Large intestine (tissue), 3 donors: Measurements from ENCODE around the gene NEURL1. TPM values are rescaled to one million over a fixed set of nuclear protein-coding genes. Genes with fewer than 3 reads are reported as not detected.

Experiments
- DNase-seq, 2 donors: peaks; one replicate each; pipeline versions ENCODE4 v3.0.0 to v3.0.0-alpha.2; 2013
- H3K27ac ChIP-seq: one replicate; pipeline ENCODE4 v1.5.1; 2013; ENCODE audit warnings: low read length
- H3K27me3 ChIP-seq: 2 replicates; pipeline ENCODE4 v1.6.1; 2013; ENCODE audit warnings: low read length; ENCODE audit not compliant: control insufficient read depth, insufficient read depth
- H3K36me3 ChIP-seq: 2 replicates; pipeline ENCODE4 v1.6.1; 2013; ENCODE audit warnings: low read length; ENCODE audit not compliant: control insufficient read depth, insufficient read depth
- H3K4me1 ChIP-seq: one replicate; pipeline ENCODE4 v1.6.1; 2013; ENCODE audit warnings: low read length; ENCODE audit not compliant: control insufficient read depth, insufficient read depth
- H3K4me3 ChIP-seq: one replicate; pipeline ENCODE4 v1.5.1; 2013; ENCODE audit warnings: low read length
- H3K9me3 ChIP-seq: one replicate; pipeline ENCODE4 v1.6.1; 2013; ENCODE audit warnings: mild to moderate bottlenecking, low read depth, low read length, moderate library complexity; ENCODE audit not compliant: control insufficient read depth
- WGBS: methylation state at CpG from one replicate; pipeline ENCODE4 v1.1.5; 2013; ENCODE audit warnings: low lambda C conversion rate; ENCODE audit not compliant: insufficient coverage; 5-methylcytosine and 5-hydroxymethylcytosine counted together
- polyA plus RNA-seq: library from polyadenylated mRNA; unstranded; fragments of 120-200 nt; gene quantifications from one replicate; pipeline ENCODE4 v1.2.1, GENCODE V29; 2013

NEURL1 gene
- polyA plus RNA-seq, 1 donor: 34.9 TPM

GRCh38 chr10:103540722-103541121 is 47.2 kb downstream of the NEURL1 start:
- peaks cover 20% of the 10 kb centered on the region for H3K4me1 ChIP-seq
- no peaks in the 10 kb centered on the region for H3K27me3 ChIP-seq
- no peaks in the 10 kb centered on the region for H3K36me3 ChIP-seq
- no peak for DNase-seq
- H3K4me3 ChIP-seq: no peak overlapping the region
- H3K9me3 ChIP-seq: no peaks in the 10 kb centered on the region
- WGBS: no CpG with 5 or more reads among the region's 4 CpGs
- H3K27ac ChIP-seq: no peak overlapping the region

- H3K4me3 ChIP-seq: no peak overlapping the region
- no peak overlapping the region for H3K27ac ChIP-seq
- H3K4me1 ChIP-seq: peaks cover 27% of the 10 kb centered on the region
- no peaks in the 10 kb centered on the region for H3K36me3 ChIP-seq
- WGBS: no CpG with 5 or more reads among the region's 3 CpGs
- no peaks in the 10 kb centered on the region for H3K9me3 ChIP-seq
- DNase-seq: no peak
- no peaks in the 10 kb centered on the region for H3K27me3 ChIP-seq
These were observed 48.1 kb downstream of the NEURL1 start for GRCh38 chr10:103541616-103542015.

GRCh38 chr10:103542764-103543616 is 49.5 kb downstream of the NEURL1 start:
- no CpG with 5 or more reads among the region's 17 CpGs for WGBS
- peak overlapping the region; percentile 25 for H3K27ac ChIP-seq
- H3K36me3 ChIP-seq: no peaks in the 10 kb centered on the region
- H3K9me3 ChIP-seq: no peaks in the 10 kb centered on the region
- H3K27me3 ChIP-seq: no peaks in the 10 kb centered on the region
- peaks cover 41% of the 10 kb centered on the region for H3K4me1 ChIP-seq
- H3K4me3 ChIP-seq: peak overlapping the region; percentile 14
- DNase-seq: peak; percentile 44 to 77

- no peak overlapping the region for H3K27ac ChIP-seq
- H3K36me3 ChIP-seq: no peaks in the 10 kb centered on the region
- no peaks in the 10 kb centered on the region for H3K27me3 ChIP-seq
- H3K4me1 ChIP-seq: peaks cover 44% of the 10 kb centered on the region
- WGBS: no CpG with 5 or more reads among the region's 9 CpGs
- no peak for DNase-seq
- no peak overlapping the region for H3K4me3 ChIP-seq
- H3K9me3 ChIP-seq: no peaks in the 10 kb centered on the region
These were observed 50.4 kb downstream of the NEURL1 start for GRCh38 chr10:103543617-103544525.

GRCh38 chr10:103544657-103545310 is 51.3 kb downstream of the NEURL1 start:
- H3K4me3 ChIP-seq: no peak overlapping the region
- no peaks in the 10 kb centered on the region for H3K36me3 ChIP-seq
- peaks cover 51% of the 10 kb centered on the region for H3K4me1 ChIP-seq
- no peak for DNase-seq
- WGBS: no CpG with 5 or more reads among the region's 8 CpGs
- no peaks in the 10 kb centered on the region for H3K27me3 ChIP-seq
- H3K27ac ChIP-seq: no peak overlapping the region
- H3K9me3 ChIP-seq: no peaks in the 10 kb centered on the region

- DNase-seq: peak in 1 of 2 donors; percentile 31
- Histone ChIP-seq H3K4me1 (peaks cover 55% of the 10 kb centered on the region), H3K27ac (no peak overlapping the region)
These were observed 51.9 kb downstream of the NEURL1 start for GRCh38 chr10:103545366-103545765.

GRCh38 chr10:103545771-103546281 is 52.3 kb downstream of the NEURL1 start:
- Histone ChIP-seq H3K4me3 (no peak overlapping the region), H3K4me1 (peaks cover 55% of the 10 kb centered on the region), H3K27ac (no peak overlapping the region), H3K9me3 (no peaks in the 10 kb centered on the region), H3K27me3 (no peaks in the 10 kb centered on the region), H3K36me3 (no peaks in the 10 kb centered on the region)
- no CpG with 5 or more reads among the region's 4 CpGs for WGBS
- DNase-seq: peak in 1 of 2 donors; percentile 76

More at GRCh38 chr10:103545366-103545765, 51.9 kb downstream of the NEURL1 start:
- H3K4me3 ChIP-seq: no peak overlapping the region
- H3K27me3 ChIP-seq: no peaks in the 10 kb centered on the region
- WGBS: no CpG with 5 or more reads among the region's 1 CpG
- no peaks in the 10 kb centered on the region for H3K9me3 ChIP-seq
- H3K36me3 ChIP-seq: no peaks in the 10 kb centered on the region

GRCh38 chr10:103546401-103546800 is 52.9 kb downstream of the NEURL1 start:
- Histone ChIP-seq H3K9me3 (no peaks in the 10 kb centered on the region), H3K36me3 (no peaks in the 10 kb centered on the region), H3K4me3 (no peak overlapping the region), H3K27ac (no peak overlapping the region), H3K27me3 (no peaks in the 10 kb centered on the region), H3K4me1 (peaks cover 55% of the 10 kb centered on the region)
- DNase-seq: no peak
- no CpG with 5 or more reads among the region's 1 CpG for WGBS

GRCh38 chr10:103547391-103547946 is 54.0 kb downstream of the NEURL1 start:
- H3K4me1 ChIP-seq: peaks cover 55% of the 10 kb centered on the region
- no peak overlapping the region for H3K4me3 ChIP-seq
- no peaks in the 10 kb centered on the region for H3K27me3 ChIP-seq
- peak in 1 of 2 donors; percentile 66 for DNase-seq
- no peak overlapping the region for H3K27ac ChIP-seq
- no peaks in the 10 kb centered on the region for H3K36me3 ChIP-seq
- no peaks in the 10 kb centered on the region for H3K9me3 ChIP-seq
- WGBS: no CpG with 5 or more reads among the region's 10 CpGs
